AG04449 (cell line): Measurements from ENCODE around the gene LRFN5.

Experiments used
- CTCF ChIA-PET: fragments of 350-600 bp; formaldehyde crosslinking; extraction: SDS; loops from one replicate; lab custom pipeline; 2021; ENCODE audit warnings: antibody characterized with exemption; lab: Yijun Ruan, JAX
- POLR2A ChIA-PET: fragments of 400-600, 350-600 bp; formaldehyde crosslinking; extraction: SDS; loops from one replicate; lab custom pipeline; 2020; ENCODE audit warnings: antibody characterized with exemption, inconsistent platforms; lab: Yijun Ruan, JAX
- DNase-seq: peaks from one replicate; pipeline ENCODE4 v3.0.0-alpha.2; 2010; ENCODE audit warnings: low read depth, low spot score
- H3K4me3 ChIP-seq: 2 replicates; pipeline ENCODE4 v1.5.1; 2011; ENCODE audit warnings: low read depth, mild to moderate bottlenecking, control low read depth, low read length
- TF ChIP-seq, protein P1 (sequence below): IDR thresholded peaks from one replicate; pipeline ENCODE4 v1.5.1; 2011; ENCODE audit warnings: mild to moderate bottlenecking, moderate library complexity, low read length, control low read depth, inconsistent platforms; ENCODE audit not compliant: insufficient read depth; ENCODE audit errors: missing control alignments

LRFN5 gene

GRCh38 chr14:41865894-41866293 is 259.2 kb downstream of the LRFN5 start:
- no peak overlapping the region for H3K4me3 ChIP-seq
- POLR2A ChIA-PET = no interaction called here
- CTCF ChIA-PET = no interaction called here
- TF ChIP-seq, protein P1, sequence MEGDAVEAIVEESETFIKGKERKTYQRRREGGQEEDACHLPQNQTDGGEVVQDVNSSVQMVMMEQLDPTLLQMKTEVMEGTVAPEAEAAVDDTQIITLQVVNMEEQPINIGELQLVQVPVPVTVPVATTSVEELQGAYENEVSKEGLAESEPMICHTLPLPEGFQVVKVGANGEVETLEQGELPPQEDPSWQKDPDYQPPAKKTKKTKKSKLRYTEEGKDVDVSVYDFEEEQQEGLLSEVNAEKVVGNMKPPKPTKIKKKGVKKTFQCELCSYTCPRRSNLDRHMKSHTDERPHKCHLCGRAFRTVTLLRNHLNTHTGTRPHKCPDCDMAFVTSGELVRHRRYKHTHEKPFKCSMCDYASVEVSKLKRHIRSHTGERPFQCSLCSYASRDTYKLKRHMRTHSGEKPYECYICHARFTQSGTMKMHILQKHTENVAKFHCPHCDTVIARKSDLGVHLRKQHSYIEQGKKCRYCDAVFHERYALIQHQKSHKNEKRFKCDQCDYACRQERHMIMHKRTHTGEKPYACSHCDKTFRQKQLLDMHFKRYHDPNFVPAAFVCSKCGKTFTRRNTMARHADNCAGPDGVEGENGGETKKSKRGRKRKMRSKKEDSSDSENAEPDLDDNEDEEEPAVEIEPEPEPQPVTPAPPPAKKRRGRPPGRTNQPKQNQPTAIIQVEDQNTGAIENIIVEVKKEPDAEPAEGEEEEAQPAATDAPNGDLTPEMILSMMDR = no peak
- no peak for DNase-seq

- H3K4me3 ChIP-seq = no peak overlapping the region
- POLR2A ChIA-PET = no interaction called here
- DNase-seq = no peak
- TF ChIP-seq, protein P1 = no peak
- CTCF ChIA-PET = no interaction called here
These were observed 261.7 kb downstream of the LRFN5 start for GRCh38 chr14:41868396-41868795.

- TF ChIP-seq, protein P1 = no peak
- ChIA-PET POLR2A (no interaction called here), CTCF (no interaction called here)
- DNase-seq = peak; percentile 14
- no peak overlapping the region for H3K4me3 ChIP-seq
These were observed 266.4 kb downstream of the LRFN5 start for GRCh38 chr14:41872931-41873685.

- ChIA-PET CTCF (no interaction called here), POLR2A (no interaction called here)
- H3K4me3 ChIP-seq = no peak overlapping the region
- TF ChIP-seq, protein P1 = no peak
- no peak for DNase-seq
These were observed 267.1 kb downstream of the LRFN5 start for GRCh38 chr14:41873686-41874317.

GRCh38 chr14:41875116-41875515 is 268.4 kb downstream of the LRFN5 start:
- ChIA-PET POLR2A (no interaction called here), CTCF (no interaction called here)
- TF ChIP-seq, protein P1 = no peak
- H3K4me3 ChIP-seq = no peak overlapping the region
- DNase-seq = no peak

DNA sequence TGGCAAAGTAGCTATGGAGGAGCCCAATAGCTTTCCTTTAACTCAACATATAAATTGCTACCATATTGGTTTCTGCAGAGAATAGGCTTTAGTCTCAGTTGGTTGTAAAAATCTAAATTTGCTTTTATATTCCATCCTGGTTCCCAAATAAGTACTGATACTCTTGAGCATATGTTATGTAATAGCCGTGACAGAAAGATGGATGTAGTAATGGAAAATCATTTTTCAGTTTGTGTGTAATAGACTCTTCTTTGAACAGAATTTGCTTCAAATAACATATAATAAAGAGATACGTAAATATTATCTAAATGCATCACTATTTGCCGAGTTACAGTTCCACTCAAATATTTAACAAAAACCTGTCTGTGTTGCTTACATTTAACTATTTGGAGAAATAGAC is 271.6 kb downstream of the LRFN5 start:
- DNase-seq = no peak
- CTCF ChIA-PET = no interaction called here
- no peak overlapping the region for H3K4me3 ChIP-seq
- POLR2A ChIA-PET = no interaction called here
- TF ChIP-seq, protein P1 = no peak
